Mesendoderm (in vitro differentiated cells): Measurements from ENCODE around the gene FCMR.

Experiments used
- DNase-seq: peaks from one replicate; pipeline ENCODE4 v3.0.0; 2013
- H2AK5ac ChIP-seq: 2 replicates; pipeline ENCODE4 v1.6.1; 2013; ENCODE audit warnings: low read length, inconsistent platforms
- H2BK120ac ChIP-seq: 2 replicates; pipeline ENCODE4 v1.6.1; 2013; ENCODE audit warnings: low read depth, mild to moderate bottlenecking, low read length, moderate library complexity, mixed read lengths
- H2BK15ac ChIP-seq: replicated peaks from 2 replicates; pipeline ENCODE4 v1.6.1; 2013; ENCODE audit warnings: low read depth, mild to moderate bottlenecking, moderate library complexity
- H2BK5ac ChIP-seq: 2 replicates; pipeline ENCODE4 v1.6.1; 2013; ENCODE audit warnings: low read length, inconsistent platforms
- H3K18ac ChIP-seq: 2 replicates; pipeline ENCODE4 v1.6.1; 2013; ENCODE audit warnings: mild to moderate bottlenecking, low read length, mixed read lengths
- H3K23ac ChIP-seq: one replicate; pipeline ENCODE4 v1.6.1; 2013; ENCODE audit warnings: low read length
- H3K27ac ChIP-seq: 2 replicates; pipeline ENCODE4 v1.5.1; 2013; ENCODE audit warnings: low read depth, mild to moderate bottlenecking, inconsistent platforms, low read length, moderate library complexity
- H3K27me3 ChIP-seq: 2 replicates; pipeline ENCODE4 v1.6.1; 2013; ENCODE audit warnings: low read length, control low read depth, mild to moderate bottlenecking, inconsistent platforms; ENCODE audit not compliant: insufficient read depth, poor library complexity
- H3K36me3 ChIP-seq: 2 replicates; pipeline ENCODE4 v1.6.1; 2013; ENCODE audit warnings: low read length, inconsistent platforms; ENCODE audit not compliant: control insufficient read depth, insufficient read depth
- H3K4ac ChIP-seq: one replicate; pipeline ENCODE4 v1.6.1; 2013; ENCODE audit warnings: low read depth, mild to moderate bottlenecking, low read length, moderate library complexity
- H3K4me1 ChIP-seq: 2 replicates; pipeline ENCODE4 v1.6.1; 2013; ENCODE audit warnings: low read depth, low read length, inconsistent platforms; ENCODE audit not compliant: control insufficient read depth
- H3K4me2 ChIP-seq: 2 replicates; pipeline ENCODE4 v1.6.1; 2013; ENCODE audit warnings: low read length
- H3K4me3 ChIP-seq: 2 replicates; pipeline ENCODE4 v1.5.1; 2013; ENCODE audit warnings: mild to moderate bottlenecking, low read length
- H3K56ac ChIP-seq: one replicate; pipeline ENCODE4 v1.6.1; 2013; ENCODE audit warnings: low read length
- H3K79me1 ChIP-seq: 2 replicates; pipeline ENCODE4 v1.6.1; 2013; ENCODE audit warnings: low read length, inconsistent platforms
- H3K79me2 ChIP-seq: 2 replicates; pipeline ENCODE4 v1.6.1; 2013; ENCODE audit warnings: mild to moderate bottlenecking, low read length; ENCODE audit not compliant: control insufficient read depth, insufficient read depth
- H3K9ac ChIP-seq: 2 replicates; pipeline ENCODE4 v1.6.1; 2013; ENCODE audit warnings: low read length, inconsistent platforms
- H4K5ac ChIP-seq: one replicate; pipeline ENCODE4 v1.6.1; 2013; ENCODE audit warnings: low read length
- H4K8ac ChIP-seq: one replicate; pipeline ENCODE4 v1.6.1; 2013; ENCODE audit warnings: low read depth, mild to moderate bottlenecking, control low read depth, low read length, moderate library complexity
- WGBS: extraction: QIAGEN DNeasy Blood & Tissue Kit; methylation state at CpG from one replicate; pipeline ENCODE4 v1.1.7; 2013; ENCODE audit warnings: low lambda C conversion rate, missing lambda C conversion rate; ENCODE audit not compliant: insufficient coverage; ENCODE audit errors: extremely low coverage; 5-methylcytosine and 5-hydroxymethylcytosine counted together

FCMR gene

GRCh38 chr1:206887701-206888100 is 34.0 kb downstream of the FCMR start:
- Histone ChIP-seq H4K5ac (no peak overlapping the region), H3K4me3 (no peak overlapping the region), H2BK120ac (no peak overlapping the region), H3K36me3 (no peaks in the 10 kb centered on the region), H3K4ac (no peak overlapping the region), H4K8ac (no peak overlapping the region), H3K4me2 (no peak overlapping the region), H3K56ac (no peak overlapping the region), H3K79me2 (no peaks in the 10 kb centered on the region), H3K79me1 (no peaks in the 10 kb centered on the region), H2BK5ac (no peak overlapping the region), H3K18ac (no peak overlapping the region), H3K23ac (no peak overlapping the region), H2AK5ac (no peak overlapping the region), H3K9ac (no peak overlapping the region), H3K27ac (no peak overlapping the region), H3K4me1 (peaks cover 8% of the 10 kb centered on the region), H2BK15ac (no peak overlapping the region), H3K27me3 (no peaks in the 10 kb centered on the region)
- WGBS, result no CpG with 5 or more reads among the region's 4 CpGs
- no peak for DNase-seq

GRCh38 chr1:206886831-206887230 is 34.9 kb downstream of the FCMR start:
- Histone ChIP-seq H3K4me3 (no peak overlapping the region), H3K18ac (no peak overlapping the region), H3K79me1 (no peaks in the 10 kb centered on the region), H3K79me2 (no peaks in the 10 kb centered on the region), H3K27me3 (no peaks in the 10 kb centered on the region), H2BK15ac (no peak overlapping the region), H2BK5ac (no peak overlapping the region), H3K27ac (no peak overlapping the region), H4K5ac (no peak overlapping the region), H3K23ac (no peak overlapping the region), H3K4ac (no peak overlapping the region), H3K36me3 (no peaks in the 10 kb centered on the region), H3K4me2 (no peak overlapping the region), H4K8ac (no peak overlapping the region), H2AK5ac (no peak overlapping the region), H3K9ac (no peak overlapping the region), H3K4me1 (peaks cover 8% of the 10 kb centered on the region), H2BK120ac (no peak overlapping the region), H3K56ac (no peak overlapping the region)
- no CpG with 5 or more reads among the region's 1 CpG for WGBS
- DNase-seq, result no peak

- H2BK15ac ChIP-seq, result no peak overlapping the region
- no peak overlapping the region for H3K23ac ChIP-seq
- no peak overlapping the region for H4K5ac ChIP-seq
- no peak overlapping the region for H3K9ac ChIP-seq
- no peak overlapping the region for H3K56ac ChIP-seq
- H3K4me1 ChIP-seq, result peaks cover 6% of the 10 kb centered on the region
- H3K27ac ChIP-seq, result no peak overlapping the region
- no peak overlapping the region for H4K8ac ChIP-seq
- H2AK5ac ChIP-seq, result no peak overlapping the region
- H3K4me3 ChIP-seq, result no peak overlapping the region
- H3K18ac ChIP-seq, result no peak overlapping the region
- H3K36me3 ChIP-seq, result no peaks in the 10 kb centered on the region
- no peak overlapping the region for H2BK120ac ChIP-seq
- no peak overlapping the region for H3K4me2 ChIP-seq
- H3K4ac ChIP-seq, result no peak overlapping the region
- H3K79me1 ChIP-seq, result no peaks in the 10 kb centered on the region
- no peaks in the 10 kb centered on the region for H3K79me2 ChIP-seq
- no peak overlapping the region for H2BK5ac ChIP-seq
- no CpG with 5 or more reads among the region's 3 CpGs for WGBS
- no peaks in the 10 kb centered on the region for H3K27me3 ChIP-seq
- no peak for DNase-seq
These were observed 36.2 kb downstream of the FCMR start for GRCh38 chr1:206885341-206886060.

- DNase-seq, result no peak
- Histone ChIP-seq H2AK5ac (no peak overlapping the region), H3K27ac (no peak overlapping the region), H3K23ac (no peak overlapping the region), H3K56ac (no peak overlapping the region), H3K18ac (no peak overlapping the region), H3K4me2 (no peak overlapping the region), H3K4me1 (no peaks in the 10 kb centered on the region), H3K27me3 (no peaks in the 10 kb centered on the region), H2BK120ac (no peak overlapping the region), H4K5ac (no peak overlapping the region), H3K79me2 (no peaks in the 10 kb centered on the region), H3K9ac (no peak overlapping the region), H3K36me3 (no peaks in the 10 kb centered on the region), H3K4ac (no peak overlapping the region), H2BK15ac (no peak overlapping the region), H4K8ac (no peak overlapping the region), H3K79me1 (no peaks in the 10 kb centered on the region), H2BK5ac (no peak overlapping the region), H3K4me3 (no peak overlapping the region)
- WGBS, result no CpG with 5 or more reads among the region's 2 CpGs
These were observed 37.9 kb downstream of the FCMR start for GRCh38 chr1:206883876-206884275.

GRCh38 chr1:206883160-206883559 is 38.6 kb downstream of the FCMR start:
- Histone ChIP-seq H3K4ac (no peak overlapping the region), H2BK120ac (no peak overlapping the region), H3K4me3 (no peak overlapping the region), H3K56ac (no peak overlapping the region), H3K9ac (no peak overlapping the region), H3K4me2 (no peak overlapping the region), H2BK15ac (no peak overlapping the region), H2BK5ac (no peak overlapping the region), H3K27ac (no peak overlapping the region), H3K4me1 (no peaks in the 10 kb centered on the region), H3K36me3 (no peaks in the 10 kb centered on the region), H4K5ac (no peak overlapping the region), H3K79me2 (no peaks in the 10 kb centered on the region), H3K23ac (no peak overlapping the region), H3K79me1 (no peaks in the 10 kb centered on the region), H3K18ac (no peak overlapping the region), H3K27me3 (no peaks in the 10 kb centered on the region), H2AK5ac (no peak overlapping the region), H4K8ac (no peak overlapping the region)
- no CpG with 5 or more reads among the region's 1 CpG for WGBS
- no peak for DNase-seq

GRCh38 chr1:206882555-206882954 is 39.2 kb downstream of the FCMR start:
- no peak overlapping the region for H4K8ac ChIP-seq
- H3K4me1 ChIP-seq, result no peaks in the 10 kb centered on the region
- no peak overlapping the region for H2AK5ac ChIP-seq
- no peak overlapping the region for H3K4me3 ChIP-seq
- H3K56ac ChIP-seq, result no peak overlapping the region
- no peak overlapping the region for H3K23ac ChIP-seq
- H3K9ac ChIP-seq, result no peak overlapping the region
- no CpG with 5 or more reads among the region's 3 CpGs for WGBS
- H3K79me1 ChIP-seq, result no peaks in the 10 kb centered on the region
- no peaks in the 10 kb centered on the region for H3K79me2 ChIP-seq
- H4K5ac ChIP-seq, result no peak overlapping the region
- H3K4ac ChIP-seq, result no peak overlapping the region
- H2BK5ac ChIP-seq, result no peak overlapping the region
- H2BK15ac ChIP-seq, result no peak overlapping the region
- H3K27me3 ChIP-seq, result no peaks in the 10 kb centered on the region
- no peaks in the 10 kb centered on the region for H3K36me3 ChIP-seq
- DNase-seq, result no peak
- no peak overlapping the region for H3K18ac ChIP-seq
- H3K4me2 ChIP-seq, result no peak overlapping the region
- no peak overlapping the region for H2BK120ac ChIP-seq
- H3K27ac ChIP-seq, result no peak overlapping the region
